Activated gamma-delta T cell treated with anti-CD3 and anti-CD28 coated beads, Interleukin-2, amount 50 U/mL, for 16 hours (primary cell): ENCODE measurements around the gene UBAP2L.

Source experiments
- DNase-seq: peaks from one replicate; pipeline ENCODE4 v3.0.0-alpha.2; 2020; ENCODE audit warnings: low read depth

UBAP2L gene

GRCh38 chr1:154220071-154220969 is at the start of gene UBAP2L:
Gene UBAP2L, plus strand, starts transcription at chr1:154220955. Its CDS starts 4,169 bp downstream, at chr1:154225124.
- peak; percentile 99 for DNase-seq

- DNase-seq: no peak
These were observed 49.6 kb upstream of the UBAP2L start for GRCh38 chr1:154171223-154171583.

GRCh38 chr1:154171880-154172279 is 48.9 kb upstream of the UBAP2L start:
- DNase-seq: no peak

GRCh38 chr1:154174654-154175053 is 46.1 kb upstream of the UBAP2L start:
- no peak for DNase-seq

GRCh38 chr1:154176337-154176736 is 44.4 kb upstream of the UBAP2L start:
- no peak for DNase-seq

GRCh38 chr1:154178013-154178412 is 42.7 kb upstream of the UBAP2L start:
- DNase-seq: no peak

GRCh38 chr1:154178911-154179811 is 41.6 kb upstream of the UBAP2L start:
- no peak for DNase-seq

- no peak for DNase-seq
These were observed 40.6 kb upstream of the UBAP2L start for GRCh38 chr1:154179946-154180687.

GRCh38 chr1:154181944-154182343 is 38.8 kb upstream of the UBAP2L start:
- no peak for DNase-seq

GRCh38 chr1:154182344-154183045 is 38.3 kb upstream of the UBAP2L start:
- DNase-seq: peak; percentile 58

GRCh38 chr1:154183046-154183915 is 37.5 kb upstream of the UBAP2L start:
- DNase-seq: peak; percentile 92

GRCh38 chr1:154186177-154186576 is 34.6 kb upstream of the UBAP2L start:
- peak; percentile 19 for DNase-seq

GRCh38 chr1:154186852-154187501 is 33.8 kb upstream of the UBAP2L start:
- no peak for DNase-seq

GRCh38 chr1:154190550-154190949 is 30.2 kb upstream of the UBAP2L start:
- DNase-seq: no peak

GRCh38 chr1:154191990-154192461 is 28.7 kb upstream of the UBAP2L start, which contains the start of gene TPM3:
Gene TPM3, minus strand, starts transcription at chr1:154192100. Its CDS starts 82 bp downstream, at chr1:154192018.
- DNase-seq: no peak

GRCh38 chr1:154192476-154192875 is 28.3 kb upstream of the UBAP2L start:
- no peak for DNase-seq

GRCh38 chr1:154193821-154194220 is 26.9 kb upstream of the UBAP2L start:
- no peak for DNase-seq

GRCh38 chr1:154198756-154199562 is 21.8 kb upstream of the UBAP2L start:
- DNase-seq: no peak

- no peak for DNase-seq
These were observed 21.2 kb upstream of the UBAP2L start for GRCh38 chr1:154199563-154199879.
